Retinal pigment epithelial cell (primary cell): Measurements from ENCODE around the gene PSMG4.

Source experiments
- DNase-seq: peaks from one replicate; pipeline ENCODE4 v3.0.0-alpha.2; 2010; ENCODE audit warnings: low read depth
- H3K4me3 ChIP-seq: 2 replicates; pipeline ENCODE4 v1.5.1; 2011; ENCODE audit warnings: mild to moderate bottlenecking, low read length, control low read depth, moderate library complexity
- TF ChIP-seq, protein P1 (sequence below): conservative IDR thresholded peaks from 2 replicates; pipeline ENCODE4 v1.5.1; 2011; ENCODE audit warnings: low read depth, low read length, control low read depth, inconsistent platforms

The PSMG4 gene

DNA sequence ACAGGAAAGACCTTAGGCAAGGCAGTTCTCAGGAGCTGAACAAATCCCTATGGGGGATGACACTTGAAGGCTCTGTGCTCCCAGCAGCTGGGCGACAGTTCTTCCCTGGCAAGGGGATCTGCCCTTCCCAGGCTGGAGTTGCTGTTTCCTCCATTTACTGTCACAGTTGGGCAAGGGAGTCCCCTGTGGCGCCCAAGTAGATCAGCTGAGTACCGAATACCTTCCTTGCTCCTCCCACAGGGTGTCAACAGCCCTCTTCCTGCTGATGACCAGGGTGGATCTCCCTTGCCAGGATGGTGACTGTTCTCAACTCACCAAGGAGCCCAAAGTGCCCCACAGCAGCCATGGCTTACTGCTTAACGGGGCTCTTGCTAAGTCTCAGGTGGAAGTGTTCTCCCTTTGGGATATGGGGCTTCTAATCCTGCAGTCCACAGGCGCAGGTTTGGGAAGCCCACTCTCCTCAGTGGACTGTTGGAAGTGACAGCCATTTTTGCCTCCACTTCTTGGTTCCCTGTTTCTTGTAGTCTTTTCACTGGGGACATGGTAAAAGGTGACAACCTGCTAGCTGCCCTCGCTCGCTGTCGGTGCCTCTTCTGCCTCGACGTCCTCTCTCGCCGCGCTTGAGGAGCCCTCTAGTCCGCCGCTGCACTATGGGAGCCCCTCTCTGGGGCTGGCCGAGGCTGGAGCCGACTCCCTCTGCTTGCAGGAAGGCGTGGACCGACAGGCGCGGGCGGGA is 5.7 kb upstream of the PSMG4 start:
- TF ChIP-seq, protein P1, sequence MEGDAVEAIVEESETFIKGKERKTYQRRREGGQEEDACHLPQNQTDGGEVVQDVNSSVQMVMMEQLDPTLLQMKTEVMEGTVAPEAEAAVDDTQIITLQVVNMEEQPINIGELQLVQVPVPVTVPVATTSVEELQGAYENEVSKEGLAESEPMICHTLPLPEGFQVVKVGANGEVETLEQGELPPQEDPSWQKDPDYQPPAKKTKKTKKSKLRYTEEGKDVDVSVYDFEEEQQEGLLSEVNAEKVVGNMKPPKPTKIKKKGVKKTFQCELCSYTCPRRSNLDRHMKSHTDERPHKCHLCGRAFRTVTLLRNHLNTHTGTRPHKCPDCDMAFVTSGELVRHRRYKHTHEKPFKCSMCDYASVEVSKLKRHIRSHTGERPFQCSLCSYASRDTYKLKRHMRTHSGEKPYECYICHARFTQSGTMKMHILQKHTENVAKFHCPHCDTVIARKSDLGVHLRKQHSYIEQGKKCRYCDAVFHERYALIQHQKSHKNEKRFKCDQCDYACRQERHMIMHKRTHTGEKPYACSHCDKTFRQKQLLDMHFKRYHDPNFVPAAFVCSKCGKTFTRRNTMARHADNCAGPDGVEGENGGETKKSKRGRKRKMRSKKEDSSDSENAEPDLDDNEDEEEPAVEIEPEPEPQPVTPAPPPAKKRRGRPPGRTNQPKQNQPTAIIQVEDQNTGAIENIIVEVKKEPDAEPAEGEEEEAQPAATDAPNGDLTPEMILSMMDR: no peak
- no peak for DNase-seq
- H3K4me3 ChIP-seq: no peak overlapping the region

DNA sequence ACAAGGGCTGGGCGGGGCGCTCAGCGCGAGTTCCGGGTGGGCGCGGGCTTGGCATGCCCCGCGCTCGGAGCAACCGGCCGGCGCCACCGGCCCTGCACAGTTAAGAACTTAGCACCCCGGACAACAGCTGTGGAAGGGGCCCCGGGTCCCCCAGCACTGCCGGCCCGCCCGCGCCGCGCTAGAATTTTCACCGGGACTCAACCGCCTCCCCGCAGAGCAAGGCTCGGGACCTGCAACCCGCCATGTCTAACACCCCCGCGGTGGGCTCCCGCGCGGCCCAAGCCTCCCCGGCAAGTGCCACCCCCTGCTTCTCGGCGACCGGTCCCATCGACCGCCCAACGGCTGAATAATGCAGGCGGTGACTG is 5.2 kb upstream of the PSMG4 start:
- DNase-seq: no peak
- H3K4me3 ChIP-seq: no peak overlapping the region
- TF ChIP-seq, protein P1: no peak

DNA sequence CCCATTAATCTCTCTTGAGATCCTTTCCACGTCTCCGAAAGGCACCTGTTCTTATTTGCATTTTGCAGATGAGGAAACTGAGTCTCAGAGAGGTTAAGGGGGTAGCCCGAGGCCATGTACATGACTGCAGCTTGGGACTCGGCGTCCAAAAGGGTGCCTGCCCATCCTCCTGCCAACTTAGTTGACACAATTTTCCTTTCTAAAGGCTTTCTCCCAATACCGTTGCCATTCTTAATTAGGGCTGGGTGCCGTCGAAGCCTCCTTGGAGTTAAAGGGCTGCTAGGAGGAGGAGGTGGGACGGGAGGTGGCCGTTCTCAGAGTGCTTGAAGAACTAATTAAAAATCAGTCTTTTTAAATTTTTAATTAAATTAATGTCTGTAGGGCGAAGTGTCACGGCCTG is 546 bp upstream of the PSMG4 start:
- H3K4me3 ChIP-seq: peak overlapping the region; percentile 56
- TF ChIP-seq, protein P1: no peak
- no peak for DNase-seq

DNA sequence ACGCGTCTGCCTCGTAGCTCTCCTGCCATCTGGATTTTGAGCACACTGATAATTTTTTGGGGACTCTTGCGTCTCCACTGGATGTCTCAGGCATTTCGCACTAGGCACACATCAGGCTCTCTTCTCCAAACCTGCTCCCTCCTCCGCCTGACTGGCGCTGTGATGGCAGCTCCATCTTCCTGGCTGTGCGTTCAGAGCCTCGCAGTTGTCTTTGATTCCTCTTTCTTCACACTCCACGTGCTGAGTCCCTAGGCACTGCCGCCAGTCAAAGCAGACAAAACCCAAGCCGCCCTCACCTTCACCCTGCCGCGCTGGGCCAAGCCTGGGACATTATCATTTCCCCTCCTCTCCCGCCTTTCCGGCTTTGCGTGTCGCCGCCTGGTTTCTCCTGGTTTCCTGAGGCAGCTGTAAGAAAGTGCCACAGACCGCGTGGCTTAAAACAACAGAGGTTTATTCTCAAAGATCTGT is 778 bp downstream of the PSMG4 start:
- TF ChIP-seq, protein P1: no peak
- DNase-seq: no peak
- H3K4me3 ChIP-seq: peak overlapping the region; percentile 67

DNA sequence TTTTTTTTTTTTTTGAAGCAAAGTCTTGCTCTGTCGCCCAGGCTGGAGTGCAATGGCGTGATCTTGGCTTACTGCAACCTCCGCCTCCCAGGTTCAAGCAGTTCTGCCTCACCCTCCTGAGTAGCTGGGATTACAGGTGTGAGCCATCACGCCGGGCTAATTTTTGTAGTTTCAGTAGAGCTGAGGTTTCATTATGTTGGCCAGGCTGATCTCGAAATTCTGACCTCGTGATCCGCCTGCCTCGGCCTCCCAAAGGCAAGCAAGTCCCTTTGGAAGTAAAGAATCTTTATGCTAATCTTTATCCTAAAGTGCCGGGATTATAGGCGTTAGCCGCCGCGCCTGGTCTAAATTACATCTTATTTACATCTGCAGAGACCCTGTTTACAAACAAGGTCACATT is 1.5 kb downstream of the PSMG4 start:
- H3K4me3 ChIP-seq: peak overlapping the region; percentile 21
- DNase-seq: no peak
- TF ChIP-seq, protein P1: no peak

DNA sequence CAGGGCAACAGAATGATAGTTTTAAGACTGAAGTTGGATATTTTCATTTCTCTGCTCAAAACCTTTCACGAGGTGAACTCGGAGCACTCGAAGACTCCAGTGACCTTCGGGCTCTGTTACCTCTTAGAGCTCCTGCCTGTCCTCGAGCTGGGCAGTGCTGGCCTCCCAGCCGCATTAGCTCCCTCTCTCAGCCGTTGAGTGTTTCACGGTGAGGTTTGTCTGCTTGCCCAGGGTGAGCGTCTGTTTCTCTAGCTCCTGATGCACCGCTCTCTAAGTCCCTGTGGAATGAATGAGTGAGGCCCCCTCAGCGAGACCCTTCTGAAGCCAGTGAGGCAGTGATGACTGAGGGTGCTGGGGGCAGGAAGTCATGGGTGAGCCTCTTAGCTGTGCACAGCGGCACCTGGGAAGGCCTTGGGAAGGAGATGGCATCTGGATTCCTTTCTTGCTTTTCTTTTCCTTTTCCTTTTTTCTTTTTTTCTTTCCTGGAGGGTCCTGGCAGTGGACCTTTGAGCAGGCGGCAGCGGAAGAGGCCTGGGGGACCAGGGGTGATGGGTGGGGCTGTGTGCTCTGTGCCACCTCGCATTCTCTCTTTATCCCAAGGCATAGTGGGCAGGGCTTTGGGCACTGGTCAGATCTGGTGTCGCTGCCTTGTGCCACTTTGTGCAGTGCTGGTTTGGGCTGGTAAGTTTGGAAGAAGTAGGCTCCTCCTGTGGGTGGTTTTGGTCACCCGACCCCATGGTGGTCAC is 2.2 kb downstream of the PSMG4 start:
- TF ChIP-seq, protein P1: no peak
- H3K4me3 ChIP-seq: peak overlapping the region; percentile 21
- no peak for DNase-seq

DNA sequence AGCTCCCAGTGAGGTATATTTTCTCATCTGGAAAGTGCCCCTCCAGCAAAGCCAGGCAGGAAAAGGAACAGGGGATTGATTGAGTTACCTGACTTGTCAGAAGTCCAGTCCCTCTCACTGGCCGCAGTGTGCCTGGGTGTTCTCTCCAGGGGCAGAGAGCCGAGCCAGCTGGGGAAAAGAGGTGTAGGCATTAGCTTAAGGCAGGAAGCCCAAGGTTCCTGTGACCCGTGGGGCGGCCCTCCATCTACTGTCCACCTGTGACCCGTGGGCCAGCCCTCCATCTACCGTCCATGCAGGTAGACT is 2.7 kb downstream of the PSMG4 start:
- TF ChIP-seq, protein P1: no peak
- no peak overlapping the region for H3K4me3 ChIP-seq
- no peak for DNase-seq
